SK-N-SH (cell line): Measurements from ENCODE around the gene RALA. TPM values are rescaled to one million over a fixed set of nuclear protein-coding genes. Genes with fewer than 3 reads are reported as not detected.
A peak's percentile ranks its signal among the peaks of the same experiment; 100 is the strongest.

Experiments
- CTCF ChIA-PET: fragments of 300-600, 350-600 bp; formaldehyde crosslinking; extraction: SDS; loops from one replicate; lab custom pipeline; 2021; lab: Yijun Ruan, JAX
- POLR2A ChIA-PET: fragments of 350-600 bp; sonication (Branson Sonifier 250); formaldehyde crosslinking; extraction: SDS; loops from one replicate; lab custom pipeline; 2020; ENCODE audit warnings: antibody characterized with exemption, inconsistent platforms; lab: Yijun Ruan, JAX
- DNase-seq: peaks from one replicate; pipeline ENCODE4 v3.0.0; 2012
- H2AFZ ChIP-seq: fragments of 200-600 bp; sonication (generic); 2 replicates; pipeline ENCODE4 v1.8.1; 2016; ENCODE audit warnings: antibody characterized with exemption, mild to moderate bottlenecking, low read depth
- H3F3A ChIP-seq: fragments of 200-600 bp; sonication (generic); replicated peaks from 2 replicates; pipeline ENCODE3; 2016; ENCODE audit warnings: antibody characterized with exemption, mild to moderate bottlenecking; ENCODE audit not compliant: insufficient read depth
- H3K27ac ChIP-seq, 2 experiments: fragments of 200-500 bp in 1 of 2; fragments of 200-600 bp in 1 of 2; sonication (Bioruptor generic) in 1 of 2; sonication (generic), shearing (Covaris generic) in 1 of 2; 2 replicates each; pipeline versions ENCODE4 v1.5.1 to v1.6.1; 2014 to 2016; ENCODE audit warnings: low read depth in 2 of 2, inconsistent platforms in 1 of 2, low read length in 1 of 2, mild to moderate bottlenecking in 1 of 2, mixed read lengths in 1 of 2
- H3K27me3 ChIP-seq: fragments of 200-600 bp; sonication (generic), shearing (Covaris generic); 2 replicates; pipeline ENCODE4 v1.6.1; 2016; ENCODE audit warnings: mixed run types; ENCODE audit not compliant: insufficient read depth
- H3K36me3 ChIP-seq, 2 experiments: fragments of 200-500 bp in 1 of 2; fragments of 200-600 bp in 1 of 2; sonication (Bioruptor generic) in 1 of 2; sonication (generic) in 1 of 2; replicated peaks in 1 of 2; 2 replicates each; pipeline versions ENCODE3 to v1.5.1; 2014 to 2016; ENCODE audit warnings: low read length in 1 of 2, mild to moderate bottlenecking in 1 of 2; ENCODE audit not compliant: insufficient read depth in 2 of 2, control insufficient read depth in 1 of 2
- H3K4me1 ChIP-seq, 2 experiments: fragments of 200-500 bp in 1 of 2; fragments of 200-600 bp in 1 of 2; sonication (Bioruptor generic) in 1 of 2; sonication (generic), shearing (Covaris generic) in 1 of 2; 2 replicates each; pipeline versions ENCODE4 v1.5.1 to v1.6.1; 2014 to 2016; ENCODE audit warnings: low read depth in 1 of 2, low read length in 1 of 2, mixed run types in 1 of 2; ENCODE audit not compliant: insufficient read depth in 2 of 2, control insufficient read depth in 1 of 2
- H3K4me2 ChIP-seq: fragments of 200-600 bp; sonication (generic), shearing (Covaris generic); 2 replicates; pipeline ENCODE4 v1.6.1; 2017; ENCODE audit warnings: mixed run types
- H3K4me3 ChIP-seq, 2 experiments: fragments of 200-500 bp in 1 of 2; fragments of 200-600 bp in 1 of 2; sonication (Bioruptor generic) in 1 of 2; sonication (generic), shearing (Covaris generic) in 1 of 2; 2 replicates each; pipeline versions ENCODE4 v1.5.1 to v1.8.1; 2014 to 2016; ENCODE audit warnings: low read depth in 2 of 2, inconsistent platforms in 1 of 2, low read length in 1 of 2, mild to moderate bottlenecking in 1 of 2, mixed read lengths in 1 of 2, moderate library complexity in 1 of 2
- H3K79me2 ChIP-seq: fragments of 200-600 bp; sonication (generic); 2 replicates; pipeline ENCODE4 v1.8.1; 2017; ENCODE audit warnings: mild to moderate bottlenecking; ENCODE audit not compliant: insufficient read depth
- H3K9ac ChIP-seq: fragments of 200-600 bp; sonication (generic); 2 replicates; pipeline ENCODE4 v1.6.1; 2017; ENCODE audit warnings: mixed run types
- H3K9me2 ChIP-seq: fragments of 200-600 bp; sonication (generic); 2 replicates; pipeline ENCODE4 v1.6.1; 2017; ENCODE audit warnings: mixed run types
- H3K9me3 ChIP-seq: fragments of 200-600 bp; sonication (generic); 2 replicates; pipeline ENCODE4 v1.6.1; 2017; ENCODE audit warnings: mixed run types, mild to moderate bottlenecking, moderate library complexity
- H4K20me1 ChIP-seq: fragments of 200-600 bp; sonication (generic); 2 replicates; pipeline ENCODE4 v1.6.1; 2017; ENCODE audit warnings: mild to moderate bottlenecking, mixed run types; ENCODE audit not compliant: insufficient read depth
- CHD2 ChIP-seq: fragments of 150-350 bp; IDR thresholded peaks from 2 replicates; pipeline ENCODE4 v1.6.1; 2018; ENCODE audit warnings: low read length; ENCODE audit not compliant: partially characterized antibody
- FOSL2 ChIP-seq: IDR thresholded peaks from 2 replicates; pipeline ENCODE4 v1.4.0; 2012; ENCODE audit warnings: low read depth, mild to moderate bottlenecking, moderate library complexity, borderline replicate concordance
- FOXJ3 ChIP-seq: sonication (generic); formaldehyde crosslinking; IDR thresholded peaks from 2 replicates; pipeline ENCODE4 v1.5.1; 2020; ENCODE audit warnings: mild to moderate bottlenecking, missing genetic modification reagents
- JUND ChIP-seq: IDR thresholded peaks from 2 replicates; pipeline ENCODE4 v1.4.0; 2012
- NFIC ChIP-seq: IDR thresholded peaks from 2 replicates; pipeline ENCODE4 v1.4.0; 2012; ENCODE audit warnings: borderline replicate concordance
- POLR2AphosphoS5 ChIP-seq: IDR thresholded peaks from 2 replicates; pipeline ENCODE4 v1.6.1; 2012; ENCODE audit warnings: low read depth, low read length
- RCOR1 ChIP-seq: fragments of 150-350 bp; IDR thresholded peaks from 2 replicates; pipeline ENCODE4 v1.6.1; 2017; ENCODE audit warnings: antibody characterized with exemption, low read length
- RFX5 ChIP-seq: IDR thresholded peaks from 2 replicates; pipeline ENCODE4 v1.6.1; 2012; ENCODE audit warnings: mild to moderate bottlenecking, improper control_type of control experiment, low read length
- SIN3A ChIP-seq: IDR thresholded peaks from 2 replicates; pipeline ENCODE4 v1.6.1; 2012; ENCODE audit warnings: low read depth, mild to moderate bottlenecking, low read length, moderate library complexity, borderline replicate concordance
- TCF12 ChIP-seq: IDR thresholded peaks from 2 replicates; pipeline ENCODE4 v1.4.0; 2012
- TEAD4 ChIP-seq: IDR thresholded peaks from 2 replicates; pipeline ENCODE4 v1.4.0; 2012; ENCODE audit warnings: mild to moderate bottlenecking, borderline replicate concordance; ENCODE audit not compliant: insufficient read depth
- YY1 ChIP-seq: IDR thresholded peaks from 2 replicates; pipeline ENCODE4 v1.4.0; 2012; ENCODE audit warnings: low read depth, mild to moderate bottlenecking
- ZBTB33 ChIP-seq: IDR thresholded peaks from 2 replicates; pipeline ENCODE4 v1.4.0; 2012; ENCODE audit warnings: low read depth, borderline replicate concordance
- WGBS: methylation state at CpG from one replicate; pipeline ENCODE4 v1.1.6; 2017; ENCODE audit warnings: low lambda C conversion rate; 5-methylcytosine and 5-hydroxymethylcytosine counted together
- polyA plus RNA-seq, 3 experiments: library from polyadenylated mRNA; depleted of rRNA; stranded (reverse); fragments of >200 nt; gene quantifications; 2 replicates each; pipeline ENCODE4 v1.2.3, GENCODE V29; 2012
- TF ChIP-seq, protein P1 (sequence below): IDR thresholded peaks from 2 replicates; pipeline ENCODE4 v1.6.1; 2012; ENCODE audit warnings: mild to moderate bottlenecking, low read depth, low read length, moderate library complexity
- TF ChIP-seq, protein P2 (sequence below): IDR thresholded peaks from 2 replicates; pipeline ENCODE4; 2012
- TF ChIP-seq, protein P3 (sequence below): fragments of 150-350 bp; IDR thresholded peaks from 2 replicates; pipeline ENCODE4 v1.6.1; 2016; ENCODE audit warnings: mild to moderate bottlenecking, low read depth, low read length

The RALA gene
- polyA plus RNA-seq, 1 of the 3 experiments (the other 2 are of a cell fraction) = 29.0 TPM

DNA sequence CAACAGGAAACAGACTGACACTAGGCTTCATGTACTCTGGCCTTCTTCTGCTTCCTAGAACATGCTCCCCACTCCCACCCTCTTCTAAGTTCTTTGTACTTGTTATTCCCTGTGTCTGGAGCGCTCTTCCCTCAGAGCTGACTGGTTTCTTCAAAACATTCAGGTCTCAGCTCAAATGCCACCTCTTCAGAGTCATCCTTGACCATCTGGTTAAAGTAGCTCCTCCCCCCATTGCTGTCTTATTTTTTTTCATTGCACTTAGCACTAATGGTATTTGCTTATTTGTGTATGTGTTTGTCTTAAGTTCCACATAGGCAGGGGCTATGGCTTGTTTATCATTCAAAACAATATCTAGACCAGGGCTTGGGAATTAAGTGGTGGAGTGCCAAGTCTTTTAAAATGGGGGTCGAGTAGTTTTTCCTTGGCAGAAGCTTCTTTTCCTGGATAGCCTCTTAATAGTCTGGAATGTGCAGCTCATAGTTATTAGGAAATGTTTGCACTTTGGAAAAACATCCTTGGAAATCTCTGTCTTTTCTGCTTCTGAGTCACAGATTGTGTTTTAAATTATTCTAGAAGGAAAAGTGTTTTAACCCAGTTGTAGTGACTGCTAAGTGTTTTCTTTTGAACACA, 60.0 kb downstream of the RALA start:
- H3K36me3 ChIP-seq = peaks cover 0 to 15% of the 10 kb centered on the region in 2 experiments
- peak overlapping the region; percentile 64 to 81 for H3K27ac ChIP-seq
- POLR2A ChIA-PET = interaction anchor here (0.6 kb wide), 1 partner anchor 476 kb away, joined by 3 read pairs; no protein-coding TSS in a partner anchor
- no peak overlapping the region for H2AFZ ChIP-seq
- H3K9me2 ChIP-seq = no peaks in the 10 kb centered on the region
- peak overlapping the region; percentile 66 for H3K4me2 ChIP-seq
- H3K27me3 ChIP-seq = no peaks in the 10 kb centered on the region
- H3K9ac ChIP-seq = no peak overlapping the region; the same call in 1 of the 2 replicates
- TF ChIP-seq FOSL2 (peak; percentile 35; the same call in 1 of the 2 replicates), TEAD4 (0 out of 2 replicates have a peak, but pooled peaks have one; percentile 24), POLR2AphosphoS5 (peak; percentile 34; the same call in 1 of the 2 replicates), NFIC (peak; percentile 20; the same call in 1 of the 2 replicates), TCF12 (peak; percentile 43)
- TF ChIP-seq, protein P1, sequence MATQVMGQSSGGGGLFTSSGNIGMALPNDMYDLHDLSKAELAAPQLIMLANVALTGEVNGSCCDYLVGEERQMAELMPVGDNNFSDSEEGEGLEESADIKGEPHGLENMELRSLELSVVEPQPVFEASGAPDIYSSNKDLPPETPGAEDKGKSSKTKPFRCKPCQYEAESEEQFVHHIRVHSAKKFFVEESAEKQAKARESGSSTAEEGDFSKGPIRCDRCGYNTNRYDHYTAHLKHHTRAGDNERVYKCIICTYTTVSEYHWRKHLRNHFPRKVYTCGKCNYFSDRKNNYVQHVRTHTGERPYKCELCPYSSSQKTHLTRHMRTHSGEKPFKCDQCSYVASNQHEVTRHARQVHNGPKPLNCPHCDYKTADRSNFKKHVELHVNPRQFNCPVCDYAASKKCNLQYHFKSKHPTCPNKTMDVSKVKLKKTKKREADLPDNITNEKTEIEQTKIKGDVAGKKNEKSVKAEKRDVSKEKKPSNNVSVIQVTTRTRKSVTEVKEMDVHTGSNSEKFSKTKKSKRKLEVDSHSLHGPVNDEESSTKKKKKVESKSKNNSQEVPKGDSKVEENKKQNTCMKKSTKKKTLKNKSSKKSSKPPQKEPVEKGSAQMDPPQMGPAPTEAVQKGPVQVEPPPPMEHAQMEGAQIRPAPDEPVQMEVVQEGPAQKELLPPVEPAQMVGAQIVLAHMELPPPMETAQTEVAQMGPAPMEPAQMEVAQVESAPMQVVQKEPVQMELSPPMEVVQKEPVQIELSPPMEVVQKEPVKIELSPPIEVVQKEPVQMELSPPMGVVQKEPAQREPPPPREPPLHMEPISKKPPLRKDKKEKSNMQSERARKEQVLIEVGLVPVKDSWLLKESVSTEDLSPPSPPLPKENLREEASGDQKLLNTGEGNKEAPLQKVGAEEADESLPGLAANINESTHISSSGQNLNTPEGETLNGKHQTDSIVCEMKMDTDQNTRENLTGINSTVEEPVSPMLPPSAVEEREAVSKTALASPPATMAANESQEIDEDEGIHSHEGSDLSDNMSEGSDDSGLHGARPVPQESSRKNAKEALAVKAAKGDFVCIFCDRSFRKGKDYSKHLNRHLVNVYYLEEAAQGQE = no peak
- CTCF ChIA-PET = interaction anchor here (0.9 to 1.4 kb wide), 2 partner anchors 17 to 60 kb away, joined by 3 to 4 read pairs; partner anchors contain the start of gene RALA
- no peak for DNase-seq
- no peak overlapping the region; a peak in 1 of 4 replicates for H3K4me3 ChIP-seq
- H3K4me1 ChIP-seq = peaks cover 14 to 31% of the 10 kb centered on the region in 2 experiments
- WGBS = 54% methylated on average over 2 of the region's 2 CpGs
- H3F3A ChIP-seq = peaks cover 38% of the 10 kb centered on the region
- peaks cover 50% of the 10 kb centered on the region for H4K20me1 ChIP-seq
- H3K79me2 ChIP-seq = peaks cover 99% of the 10 kb centered on the region
- no peaks in the 10 kb centered on the region for H3K9me3 ChIP-seq

- Histone ChIP-seq H3K4me3 (no peak overlapping the region; a peak in 1 of 4 replicates), H3K27ac (peak overlapping the region; percentile 53 to 81; a peak in 3 of 4 replicates), H3K4me1 (peaks cover 14 to 37% of the 10 kb centered on the region in 2 experiments), H3K79me2 (peaks cover 93% of the 10 kb centered on the region), H3F3A (peaks cover 46% of the 10 kb centered on the region), H3K4me2 (peak overlapping the region; percentile 2), H3K9me2 (no peaks in the 10 kb centered on the region; the same call in 1 of the 2 replicates), H2AFZ (no peak overlapping the region), H4K20me1 (peaks cover 35% of the 10 kb centered on the region), H3K9ac (peak overlapping the region; percentile 6; the same call in 1 of the 2 replicates), H3K9me3 (no peaks in the 10 kb centered on the region), H3K36me3 (peaks cover 16 to 37% of the 10 kb centered on the region in 2 experiments), H3K27me3 (no peaks in the 10 kb centered on the region)
- DNase-seq = no peak
- WGBS = 85% methylated on average over 3 of the region's 3 CpGs
- ChIA-PET POLR2A (interaction anchor here (1.0 kb wide), 1 partner anchor 64 kb away, joined by 3 read pairs; no protein-coding TSS in a partner anchor), CTCF (interaction anchor here (0.8 to 1.2 kb wide), 2 partner anchors 15 to 106 kb away, joined by 3 to 6 read pairs; no protein-coding TSS in a partner anchor)
- TF ChIP-seq TEAD4 = 0 out of 2 replicates have a peak, but pooled peaks have one; percentile 29
- peak; percentile 93 for TF ChIP-seq TCF12
- TF ChIP-seq CHD2 = no peak
- no peak for TF ChIP-seq ZBTB33
- TF ChIP-seq, protein P2, sequence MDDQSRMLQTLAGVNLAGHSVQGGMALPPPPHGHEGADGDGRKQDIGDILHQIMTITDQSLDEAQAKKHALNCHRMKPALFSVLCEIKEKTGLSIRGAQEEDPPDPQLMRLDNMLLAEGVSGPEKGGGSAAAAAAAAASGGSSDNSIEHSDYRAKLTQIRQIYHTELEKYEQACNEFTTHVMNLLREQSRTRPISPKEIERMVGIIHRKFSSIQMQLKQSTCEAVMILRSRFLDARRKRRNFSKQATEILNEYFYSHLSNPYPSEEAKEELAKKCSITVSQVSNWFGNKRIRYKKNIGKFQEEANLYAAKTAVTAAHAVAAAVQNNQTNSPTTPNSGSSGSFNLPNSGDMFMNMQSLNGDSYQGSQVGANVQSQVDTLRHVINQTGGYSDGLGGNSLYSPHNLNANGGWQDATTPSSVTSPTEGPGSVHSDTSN = peak; percentile 87
- TF ChIP-seq SIN3A = no peak
- no peak for TF ChIP-seq RCOR1
- TF ChIP-seq FOXJ3 (CRISPR knock-in tag) = no peak
- 0 out of 2 replicates have a peak, but pooled peaks have one; percentile 68 for TF ChIP-seq YY1
- TF ChIP-seq JUND = peak; percentile 68
- TF ChIP-seq, protein P3, sequence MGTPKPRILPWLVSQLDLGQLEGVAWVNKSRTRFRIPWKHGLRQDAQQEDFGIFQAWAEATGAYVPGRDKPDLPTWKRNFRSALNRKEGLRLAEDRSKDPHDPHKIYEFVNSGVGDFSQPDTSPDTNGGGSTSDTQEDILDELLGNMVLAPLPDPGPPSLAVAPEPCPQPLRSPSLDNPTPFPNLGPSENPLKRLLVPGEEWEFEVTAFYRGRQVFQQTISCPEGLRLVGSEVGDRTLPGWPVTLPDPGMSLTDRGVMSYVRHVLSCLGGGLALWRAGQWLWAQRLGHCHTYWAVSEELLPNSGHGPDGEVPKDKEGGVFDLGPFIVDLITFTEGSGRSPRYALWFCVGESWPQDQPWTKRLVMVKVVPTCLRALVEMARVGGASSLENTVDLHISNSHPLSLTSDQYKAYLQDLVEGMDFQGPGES = no peak
- TF ChIP-seq RFX5 = no peak
- peak; percentile 53; the same call in 1 of the 2 replicates for TF ChIP-seq POLR2AphosphoS5
Measured at GRCh38 chr7:39686261-39686924, 63.0 kb downstream of the RALA start.
